ENCODE results near the gene CSRNP3.

The CSRNP3 gene

DNA sequence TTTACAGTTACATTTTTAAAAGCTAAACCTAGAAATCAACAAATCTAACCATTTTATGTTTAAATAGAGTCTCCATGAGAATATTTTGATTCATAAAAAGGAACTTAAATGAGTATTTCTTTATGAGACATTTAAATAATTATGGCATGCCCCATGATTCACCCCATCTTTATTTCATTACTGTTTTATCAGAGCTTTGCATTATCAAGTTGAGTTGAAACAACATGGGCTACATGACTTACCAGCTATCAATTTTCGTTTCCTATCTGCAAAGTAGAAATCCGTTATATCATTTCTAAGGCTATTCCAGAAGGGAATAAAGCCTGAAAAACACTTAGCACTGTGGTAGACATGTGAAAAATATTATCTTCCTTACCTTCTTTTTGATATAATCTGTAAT lies 163.1 kb downstream of the CSRNP3 start:
- H3K9me3 ChIP-seq (ENCODE audit: control insufficient read depth, insufficient read depth, low read depth, low read length), result no peaks in the 10 kb centered on the region
- CTCF ChIA-PET, result no interaction called here
- no peak overlapping the region for H3K4me3 ChIP-seq (ENCODE audit: low read depth, low read length)
- H3K4me1 ChIP-seq (ENCODE audit: control insufficient read depth, insufficient read depth, low read length), result peaks cover 13% of the 10 kb centered on the region
- TF ChIP-seq, protein P1, sequence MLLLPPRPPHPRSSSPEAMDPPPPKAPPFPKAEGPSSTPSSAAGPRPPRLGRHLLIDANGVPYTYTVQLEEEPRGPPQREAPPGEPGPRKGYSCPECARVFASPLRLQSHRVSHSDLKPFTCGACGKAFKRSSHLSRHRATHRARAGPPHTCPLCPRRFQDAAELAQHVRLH (tag by site-specific recombination; IDR thresholded peaks at IDR 0.05), result no peak
- POLR2A ChIA-PET, result no interaction called here
- no peaks in the 10 kb centered on the region for H3K36me3 ChIP-seq (ENCODE audit: control insufficient read depth in 2 of 2, insufficient read depth in 1 of 2, low read length in 2 of 2)
- no peak overlapping the region for H3K27ac ChIP-seq (ENCODE audit: extremely low read depth, low read depth, low read length)

DNA sequence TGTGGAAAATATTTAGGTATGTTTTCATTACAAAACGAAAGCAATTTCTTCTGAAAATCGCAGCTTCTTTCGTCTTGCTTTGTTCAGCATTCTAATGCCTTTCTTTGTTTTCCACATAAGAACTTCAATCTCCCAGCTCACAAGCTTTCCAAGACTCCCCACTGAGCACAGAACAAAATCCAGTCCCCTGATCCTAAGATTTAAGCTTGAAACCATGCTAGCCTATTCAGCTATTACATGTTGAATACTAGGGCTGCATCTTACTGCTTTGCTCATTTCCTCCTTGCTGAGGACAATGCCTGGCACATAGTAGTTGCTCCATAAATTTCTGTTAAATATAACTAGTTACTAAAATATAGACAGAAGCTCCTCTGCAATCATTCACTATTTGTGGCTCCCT lies 163.9 kb downstream of the CSRNP3 start:
- H3K36me3 ChIP-seq (ENCODE audit: control insufficient read depth in 2 of 2, insufficient read depth in 1 of 2, low read length in 2 of 2), result no peaks in the 10 kb centered on the region
- no peaks in the 10 kb centered on the region for H3K9me3 ChIP-seq (ENCODE audit: control insufficient read depth, insufficient read depth, low read depth, low read length)
- H3K27ac ChIP-seq (ENCODE audit: extremely low read depth, low read depth, low read length), result no peak overlapping the region
- H3K4me1 ChIP-seq (ENCODE audit: control insufficient read depth, insufficient read depth, low read length), result peaks cover 13% of the 10 kb centered on the region
- H3K4me3 ChIP-seq (ENCODE audit: low read depth, low read length), result no peak overlapping the region
- POLR2A ChIA-PET, result no interaction called here
- CTCF ChIA-PET, result no interaction called here
- TF ChIP-seq, protein P2, sequence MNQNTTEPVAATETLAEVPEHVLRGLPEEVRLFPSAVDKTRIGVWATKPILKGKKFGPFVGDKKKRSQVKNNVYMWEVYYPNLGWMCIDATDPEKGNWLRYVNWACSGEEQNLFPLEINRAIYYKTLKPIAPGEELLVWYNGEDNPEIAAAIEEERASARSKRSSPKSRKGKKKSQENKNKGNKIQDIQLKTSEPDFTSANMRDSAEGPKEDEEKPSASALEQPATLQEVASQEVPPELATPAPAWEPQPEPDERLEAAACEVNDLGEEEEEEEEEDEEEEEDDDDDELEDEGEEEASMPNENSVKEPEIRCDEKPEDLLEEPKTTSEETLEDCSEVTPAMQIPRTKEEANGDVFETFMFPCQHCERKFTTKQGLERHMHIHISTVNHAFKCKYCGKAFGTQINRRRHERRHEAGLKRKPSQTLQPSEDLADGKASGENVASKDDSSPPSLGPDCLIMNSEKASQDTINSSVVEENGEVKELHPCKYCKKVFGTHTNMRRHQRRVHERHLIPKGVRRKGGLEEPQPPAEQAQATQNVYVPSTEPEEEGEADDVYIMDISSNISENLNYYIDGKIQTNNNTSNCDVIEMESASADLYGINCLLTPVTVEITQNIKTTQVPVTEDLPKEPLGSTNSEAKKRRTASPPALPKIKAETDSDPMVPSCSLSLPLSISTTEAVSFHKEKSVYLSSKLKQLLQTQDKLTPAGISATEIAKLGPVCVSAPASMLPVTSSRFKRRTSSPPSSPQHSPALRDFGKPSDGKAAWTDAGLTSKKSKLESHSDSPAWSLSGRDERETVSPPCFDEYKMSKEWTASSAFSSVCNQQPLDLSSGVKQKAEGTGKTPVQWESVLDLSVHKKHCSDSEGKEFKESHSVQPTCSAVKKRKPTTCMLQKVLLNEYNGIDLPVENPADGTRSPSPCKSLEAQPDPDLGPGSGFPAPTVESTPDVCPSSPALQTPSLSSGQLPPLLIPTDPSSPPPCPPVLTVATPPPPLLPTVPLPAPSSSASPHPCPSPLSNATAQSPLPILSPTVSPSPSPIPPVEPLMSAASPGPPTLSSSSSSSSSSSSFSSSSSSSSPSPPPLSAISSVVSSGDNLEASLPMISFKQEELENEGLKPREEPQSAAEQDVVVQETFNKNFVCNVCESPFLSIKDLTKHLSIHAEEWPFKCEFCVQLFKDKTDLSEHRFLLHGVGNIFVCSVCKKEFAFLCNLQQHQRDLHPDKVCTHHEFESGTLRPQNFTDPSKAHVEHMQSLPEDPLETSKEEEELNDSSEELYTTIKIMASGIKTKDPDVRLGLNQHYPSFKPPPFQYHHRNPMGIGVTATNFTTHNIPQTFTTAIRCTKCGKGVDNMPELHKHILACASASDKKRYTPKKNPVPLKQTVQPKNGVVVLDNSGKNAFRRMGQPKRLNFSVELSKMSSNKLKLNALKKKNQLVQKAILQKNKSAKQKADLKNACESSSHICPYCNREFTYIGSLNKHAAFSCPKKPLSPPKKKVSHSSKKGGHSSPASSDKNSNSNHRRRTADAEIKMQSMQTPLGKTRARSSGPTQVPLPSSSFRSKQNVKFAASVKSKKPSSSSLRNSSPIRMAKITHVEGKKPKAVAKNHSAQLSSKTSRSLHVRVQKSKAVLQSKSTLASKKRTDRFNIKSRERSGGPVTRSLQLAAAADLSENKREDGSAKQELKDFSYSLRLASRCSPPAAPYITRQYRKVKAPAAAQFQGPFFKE (tag by site-specific recombination; IDR thresholded peaks at IDR 0.05; ENCODE audit: borderline replicate concordance), result no peak
- TF ChIP-seq, protein P3, sequence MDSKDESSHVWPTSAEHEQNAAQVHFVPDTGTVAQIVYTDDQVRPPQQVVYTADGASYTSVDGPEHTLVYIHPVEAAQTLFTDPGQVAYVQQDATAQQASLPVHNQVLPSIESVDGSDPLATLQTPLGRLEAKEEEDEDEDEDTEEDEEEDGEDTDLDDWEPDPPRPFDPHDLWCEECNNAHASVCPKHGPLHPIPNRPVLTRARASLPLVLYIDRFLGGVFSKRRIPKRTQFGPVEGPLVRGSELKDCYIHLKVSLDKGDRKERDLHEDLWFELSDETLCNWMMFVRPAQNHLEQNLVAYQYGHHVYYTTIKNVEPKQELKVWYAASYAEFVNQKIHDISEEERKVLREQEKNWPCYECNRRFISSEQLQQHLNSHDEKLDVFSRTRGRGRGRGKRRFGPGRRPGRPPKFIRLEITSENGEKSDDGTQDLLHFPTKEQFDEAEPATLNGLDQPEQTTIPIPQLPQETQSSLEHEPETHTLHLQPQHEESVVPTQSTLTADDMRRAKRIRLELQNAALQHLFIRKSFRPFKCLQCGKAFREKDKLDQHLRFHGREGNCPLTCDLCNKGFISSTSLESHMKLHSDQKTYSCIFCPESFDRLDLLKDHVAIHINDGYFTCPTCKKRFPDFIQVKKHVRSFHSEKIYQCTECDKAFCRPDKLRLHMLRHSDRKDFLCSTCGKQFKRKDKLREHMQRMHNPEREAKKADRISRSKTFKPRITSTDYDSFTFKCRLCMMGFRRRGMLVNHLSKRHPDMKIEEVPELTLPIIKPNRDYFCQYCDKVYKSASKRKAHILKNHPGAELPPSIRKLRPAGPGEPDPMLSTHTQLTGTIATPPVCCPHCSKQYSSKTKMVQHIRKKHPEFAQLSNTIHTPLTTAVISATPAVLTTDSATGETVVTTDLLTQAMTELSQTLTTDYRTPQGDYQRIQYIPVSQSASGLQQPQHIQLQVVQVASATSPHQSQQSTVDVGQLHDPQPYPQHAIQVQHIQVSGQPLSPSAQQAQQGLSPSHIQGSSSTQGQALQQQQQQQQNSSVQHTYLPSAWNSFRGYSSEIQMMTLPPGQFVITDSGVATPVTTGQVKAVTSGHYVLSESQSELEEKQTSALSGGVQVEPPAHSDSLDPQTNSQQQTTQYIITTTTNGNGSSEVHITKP (tag by site-specific recombination; IDR thresholded peaks at IDR 0.05), result no peak
- TF ChIP-seq, protein P4, sequence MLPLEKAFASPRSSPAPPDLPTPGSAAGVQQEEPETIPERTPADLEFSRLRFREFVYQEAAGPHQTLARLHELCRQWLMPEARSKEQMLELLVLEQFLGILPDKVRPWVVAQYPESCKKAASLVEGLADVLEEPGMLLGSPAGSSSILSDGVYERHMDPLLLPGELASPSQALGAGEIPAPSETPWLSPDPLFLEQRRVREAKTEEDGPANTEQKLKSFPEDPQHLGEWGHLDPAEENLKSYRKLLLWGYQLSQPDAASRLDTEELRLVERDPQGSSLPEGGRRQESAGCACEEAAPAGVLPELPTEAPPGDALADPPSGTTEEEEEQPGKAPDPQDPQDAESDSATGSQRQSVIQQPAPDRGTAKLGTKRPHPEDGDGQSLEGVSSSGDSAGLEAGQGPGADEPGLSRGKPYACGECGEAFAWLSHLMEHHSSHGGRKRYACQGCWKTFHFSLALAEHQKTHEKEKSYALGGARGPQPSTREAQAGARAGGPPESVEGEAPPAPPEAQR (tag by site-specific recombination; IDR thresholded peaks at IDR 0.05), result no peak
- no peak for TF ChIP-seq ZNF629 (tag by site-specific recombination; IDR thresholded peaks at IDR 0.05)
- no peak for TF ChIP-seq ZNF837 (tag by site-specific recombination; IDR thresholded peaks at IDR 0.05)
- TF ChIP-seq, protein P5, sequence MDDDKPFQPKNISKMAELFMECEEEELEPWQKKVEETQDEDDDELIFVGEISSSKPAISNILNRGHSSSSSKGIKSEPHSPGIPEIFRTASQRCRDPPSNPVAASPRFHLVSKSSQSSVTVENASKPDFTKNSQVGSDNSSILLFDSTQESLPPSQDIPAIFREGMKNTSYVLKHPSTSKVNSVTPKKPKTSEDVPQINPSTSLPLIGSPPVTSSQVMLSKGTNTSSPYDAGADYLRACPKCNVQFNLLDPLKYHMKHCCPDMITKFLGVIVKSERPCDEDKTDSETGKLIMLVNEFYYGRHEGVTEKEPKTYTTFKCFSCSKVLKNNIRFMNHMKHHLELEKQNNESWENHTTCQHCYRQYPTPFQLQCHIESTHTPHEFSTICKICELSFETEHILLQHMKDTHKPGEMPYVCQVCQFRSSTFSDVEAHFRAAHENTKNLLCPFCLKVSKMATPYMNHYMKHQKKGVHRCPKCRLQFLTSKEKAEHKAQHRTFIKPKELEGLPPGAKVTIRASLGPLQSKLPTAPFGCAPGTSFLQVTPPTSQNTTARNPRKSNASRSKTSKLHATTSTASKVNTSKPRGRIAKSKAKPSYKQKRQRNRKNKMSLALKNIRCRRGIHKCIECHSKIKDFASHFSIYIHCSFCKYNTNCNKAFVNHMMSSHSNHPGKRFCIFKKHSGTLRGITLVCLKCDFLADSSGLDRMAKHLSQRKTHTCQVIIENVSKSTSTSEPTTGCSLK (tag by site-specific recombination; IDR thresholded peaks at IDR 0.05), result no peak
- TF ChIP-seq ZNF670 (tag by site-specific recombination; IDR thresholded peaks at IDR 0.05; ENCODE audit: low read depth), result no peak
- TF ChIP-seq ZNF324 (tag by site-specific recombination; IDR thresholded peaks at IDR 0.05), result no peak
- no peak for TF ChIP-seq ZNF660 (tag by site-specific recombination; IDR thresholded peaks at IDR 0.05)
- no peak for TF ChIP-seq ZNF548 (tag by site-specific recombination; IDR thresholded peaks at IDR 0.05)
- no peak for TF ChIP-seq ZNF626 (tag by site-specific recombination; IDR thresholded peaks at IDR 0.05)
- TF ChIP-seq, protein P6, sequence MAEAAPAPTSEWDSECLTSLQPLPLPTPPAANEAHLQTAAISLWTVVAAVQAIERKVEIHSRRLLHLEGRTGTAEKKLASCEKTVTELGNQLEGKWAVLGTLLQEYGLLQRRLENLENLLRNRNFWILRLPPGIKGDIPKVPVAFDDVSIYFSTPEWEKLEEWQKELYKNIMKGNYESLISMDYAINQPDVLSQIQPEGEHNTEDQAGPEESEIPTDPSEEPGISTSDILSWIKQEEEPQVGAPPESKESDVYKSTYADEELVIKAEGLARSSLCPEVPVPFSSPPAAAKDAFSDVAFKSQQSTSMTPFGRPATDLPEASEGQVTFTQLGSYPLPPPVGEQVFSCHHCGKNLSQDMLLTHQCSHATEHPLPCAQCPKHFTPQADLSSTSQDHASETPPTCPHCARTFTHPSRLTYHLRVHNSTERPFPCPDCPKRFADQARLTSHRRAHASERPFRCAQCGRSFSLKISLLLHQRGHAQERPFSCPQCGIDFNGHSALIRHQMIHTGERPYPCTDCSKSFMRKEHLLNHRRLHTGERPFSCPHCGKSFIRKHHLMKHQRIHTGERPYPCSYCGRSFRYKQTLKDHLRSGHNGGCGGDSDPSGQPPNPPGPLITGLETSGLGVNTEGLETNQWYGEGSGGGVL (tag by site-specific recombination; IDR thresholded peaks at IDR 0.05), result no peak
- no peak for TF ChIP-seq KLF7 (tag by site-specific recombination; IDR thresholded peaks at IDR 0.05; ENCODE audit: borderline replicate concordance)
- TF ChIP-seq, protein P7, sequence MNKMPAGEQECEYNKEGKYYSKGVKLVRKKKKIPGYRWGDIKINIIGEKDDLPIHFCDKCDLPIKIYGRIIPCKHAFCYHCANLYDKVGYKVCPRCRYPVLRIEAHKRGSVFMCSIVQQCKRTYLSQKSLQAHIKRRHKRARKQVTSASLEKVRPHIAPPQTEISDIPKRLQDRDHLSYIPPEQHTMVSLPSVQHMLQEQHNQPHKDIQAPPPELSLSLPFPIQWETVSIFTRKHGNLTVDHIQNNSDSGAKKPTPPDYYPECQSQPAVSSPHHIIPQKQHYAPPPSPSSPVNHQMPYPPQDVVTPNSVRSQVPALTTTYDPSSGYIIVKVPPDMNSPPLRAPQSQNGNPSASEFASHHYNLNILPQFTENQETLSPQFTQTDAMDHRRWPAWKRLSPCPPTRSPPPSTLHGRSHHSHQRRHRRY (tag by site-specific recombination; IDR thresholded peaks at IDR 0.05), result no peak
- TF ChIP-seq ZNF677 (tag by site-specific recombination; IDR thresholded peaks at IDR 0.05), result no peak
